AG08395 (cell line): Measurements from ENCODE around the gene SLC50A1.
A peak's percentile ranks its signal among the peaks of the same experiment; 100 is the strongest.

Experiments
- DNase-seq: peaks from one replicate; pipeline ENCODE4 v3.0.0; 2012; ENCODE audit warnings: mixed read lengths, low spot score

Gene SLC50A1

GRCh38 chr1:155170101-155170785 is 34.6 kb downstream of the SLC50A1 start:
- no peak for DNase-seq

- DNase-seq: no peak
Observed at GRCh38 chr1:155170806-155171205, 35.2 kb downstream of the SLC50A1 start.

- no peak for DNase-seq
Observed at GRCh38 chr1:155171836-155172731, 36.4 kb downstream of the SLC50A1 start.

- peak; percentile 100 for DNase-seq
Observed at GRCh38 chr1:155172732-155173477, 37.3 kb downstream of the SLC50A1 start, which contains the start of gene KRTCAP2. TSS of gene KRTCAP2 (minus strand) at chr1:155173304. CDS start at chr1:155173224, 80 bp downstream.

GRCh38 chr1:155173478-155174323 is 38.0 kb downstream of the SLC50A1 start, which contains the start of gene TRIM46:
TSS of gene TRIM46 (plus strand) at chr1:155173849. CDS start at chr1:155173967, 118 bp downstream.
- peak; percentile 71 for DNase-seq

GRCh38 chr1:155174324-155175280 is 39.0 kb downstream of the SLC50A1 start:
- DNase-seq: peak; percentile 36

GRCh38 chr1:155175281-155175926 is 39.8 kb downstream of the SLC50A1 start:
- no peak for DNase-seq

- DNase-seq: no peak
Observed at GRCh38 chr1:155175927-155176371, 40.3 kb downstream of the SLC50A1 start.

- DNase-seq: peak; percentile 95
Observed at GRCh38 chr1:155176544-155177071, 41.0 kb downstream of the SLC50A1 start.

- no peak for DNase-seq
Observed at GRCh38 chr1:155177192-155177917, 41.7 kb downstream of the SLC50A1 start.

GRCh38 chr1:155177918-155178281 is 42.2 kb downstream of the SLC50A1 start:
- DNase-seq: no peak

GRCh38 chr1:155178441-155179111 is 42.9 kb downstream of the SLC50A1 start:
- DNase-seq: no peak

- no peak for DNase-seq
Observed at GRCh38 chr1:155179112-155180031, 43.7 kb downstream of the SLC50A1 start.

- DNase-seq: no peak
Observed at GRCh38 chr1:155181371-155182051, 45.9 kb downstream of the SLC50A1 start.

- DNase-seq: no peak
Observed at GRCh38 chr1:155182052-155182550, 46.4 kb downstream of the SLC50A1 start.

GRCh38 chr1:155183775-155184221 is 48.1 kb downstream of the SLC50A1 start:
- DNase-seq: no peak
